Measurements from ENCODE around the gene XPO1.

- TF ChIP-seq CTCF (IDR thresholded peaks at IDR 0.05): no peak
- TF ChIP-seq POLR2A (IDR thresholded peaks at IDR 0.05): no peak
- TF ChIP-seq POLR2AphosphoS5 (IDR thresholded peaks at IDR 0.05): no peak
- no peak for TF ChIP-seq EP300 (IDR thresholded peaks at IDR 0.05; ENCODE audit: low read depth)
Observed at GRCh38 chr2:61504949-61505348, 33.2 kb downstream of the XPO1 start.

All from transverse colon (tissue), 4 donors.